Breast epithelium (tissue), 4 donors: ENCODE data around the gene CEP128. TPM values are rescaled to one million over a fixed set of nuclear protein-coding genes. Genes with fewer than 3 reads are reported as not detected.

ENCODE experiments used
- DNase-seq, 2 donors: peaks; one replicate each; pipeline ENCODE4 v3.0.0-alpha.2; 2019; ENCODE audit warnings: low spot score in 2 of 2
- H3K27ac ChIP-seq, 2 donors: fragments of 200-600 bp; sonication (generic) in 1 of 2; one replicate each; pipeline ENCODE4 v1.5.1; 2016 to 2019; ENCODE audit warnings: mild to moderate bottlenecking in 1 of 2
- H3K27me3 ChIP-seq, 2 donors: fragments of 200-600 bp; sonication (generic) in 1 of 2; one replicate each; pipeline versions ENCODE4 v1.5.1 to v1.6.0; 2017 to 2019; ENCODE audit warnings: control low read depth in 1 of 2, mild to moderate bottlenecking in 1 of 2
- H3K36me3 ChIP-seq: fragments of 200-600 bp; one replicate; pipeline ENCODE4 v1.5.1; 2019
- H3K4me1 ChIP-seq, 2 donors: fragments of 200-600 bp; sonication (generic); one replicate each; pipeline ENCODE4 v1.5.1; 2016 to 2019; ENCODE audit warnings: control low read depth in 1 of 2
- H3K4me3 ChIP-seq, 3 donors: fragments of 200-600 bp; sonication (generic); 1 replicate in 2 of 3; 2 replicates in 1 of 3; pipeline ENCODE4 v1.5.1; 2016 to 2019; ENCODE audit warnings: mild to moderate bottlenecking in 3 of 3, moderate library complexity in 2 of 3
- H3K9me3 ChIP-seq, 2 donors: fragments of 200-600 bp; sonication (generic) in 1 of 2; one replicate each; pipeline ENCODE4 v1.5.1; 2016 to 2019; ENCODE audit warnings: control low read depth in 1 of 2
- POLR2A ChIP-seq: fragments of 450-650 bp; IDR thresholded peaks from one replicate; pipeline ENCODE4 v1.6.1; 2016; ENCODE audit warnings: antibody characterized with exemption, mild to moderate bottlenecking, moderate library complexity
- POLR2AphosphoS5 ChIP-seq, 3 donors: sonication (generic); formaldehyde crosslinking; IDR thresholded peaks; one replicate each; pipeline ENCODE4 v1.6.1; 2017; ENCODE audit warnings: antibody characterized with exemption in 3 of 3
- intact Hi-C: fragments of 100-400 bp; cut with DNase I; formaldehyde crosslinking; loops from one replicate; pipeline ENCODE4 v1.15.1; 2023; ENCODE audit warnings: low total_unique reads
- total RNA-seq, 3 donors: library from RNA; depleted of rRNA; stranded (reverse); fragments of >200 nt; gene quantifications; one replicate each; pipeline ENCODE4 v1.1.0, GENCODE V29; 2016
- TF ChIP-seq, protein P1 (sequence below), 3 donors: fragments of 450-650 bp; IDR thresholded peaks; one replicate each; pipeline ENCODE4 v1.5.1; 2016 to 2017; ENCODE audit warnings: antibody characterized with exemption in 3 of 3, mild to moderate bottlenecking in 3 of 3, moderate library complexity in 3 of 3

CEP128 gene
- total RNA-seq, 3 donors from 2014 or later, result 10.2 to 16.1 (median 11.0) TPM

GRCh38 chr14:80906946-80907345 is 34.6 kb downstream of the CEP128 start:
- Histone ChIP-seq H3K4me1 (no peaks in the 10 kb centered on the region), H3K9me3 (no peaks in the 10 kb centered on the region)

GRCh38 chr14:80906336-80906735 is 35.2 kb downstream of the CEP128 start:
- no peak overlapping the region for H3K4me3 ChIP-seq
- DNase-seq, result no peak
- intact Hi-C loops, result no loop called here
- H3K4me1 ChIP-seq, result no peaks in the 10 kb centered on the region
- H3K27me3 ChIP-seq, result no peaks in the 10 kb centered on the region
- TF ChIP-seq POLR2A (no peak), POLR2AphosphoS5 (IDR thresholded peaks at IDR 0.05) (no peak)
- TF ChIP-seq, protein P1, sequence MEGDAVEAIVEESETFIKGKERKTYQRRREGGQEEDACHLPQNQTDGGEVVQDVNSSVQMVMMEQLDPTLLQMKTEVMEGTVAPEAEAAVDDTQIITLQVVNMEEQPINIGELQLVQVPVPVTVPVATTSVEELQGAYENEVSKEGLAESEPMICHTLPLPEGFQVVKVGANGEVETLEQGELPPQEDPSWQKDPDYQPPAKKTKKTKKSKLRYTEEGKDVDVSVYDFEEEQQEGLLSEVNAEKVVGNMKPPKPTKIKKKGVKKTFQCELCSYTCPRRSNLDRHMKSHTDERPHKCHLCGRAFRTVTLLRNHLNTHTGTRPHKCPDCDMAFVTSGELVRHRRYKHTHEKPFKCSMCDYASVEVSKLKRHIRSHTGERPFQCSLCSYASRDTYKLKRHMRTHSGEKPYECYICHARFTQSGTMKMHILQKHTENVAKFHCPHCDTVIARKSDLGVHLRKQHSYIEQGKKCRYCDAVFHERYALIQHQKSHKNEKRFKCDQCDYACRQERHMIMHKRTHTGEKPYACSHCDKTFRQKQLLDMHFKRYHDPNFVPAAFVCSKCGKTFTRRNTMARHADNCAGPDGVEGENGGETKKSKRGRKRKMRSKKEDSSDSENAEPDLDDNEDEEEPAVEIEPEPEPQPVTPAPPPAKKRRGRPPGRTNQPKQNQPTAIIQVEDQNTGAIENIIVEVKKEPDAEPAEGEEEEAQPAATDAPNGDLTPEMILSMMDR (IDR thresholded peaks at IDR 0.05), result no peak
- H3K27ac ChIP-seq, result no peak overlapping the region
- no peaks in the 10 kb centered on the region for H3K36me3 ChIP-seq
- no peaks in the 10 kb centered on the region for H3K9me3 ChIP-seq

More at GRCh38 chr14:80906946-80907345, 34.6 kb downstream of the CEP128 start:
- no peak for DNase-seq
- TF ChIP-seq, protein P1 (IDR thresholded peaks at IDR 0.05), result no peak
- TF ChIP-seq POLR2A, result no peak
- no peak for TF ChIP-seq POLR2AphosphoS5 (IDR thresholded peaks at IDR 0.05)
- intact Hi-C loops, result no loop called here
- Histone ChIP-seq H3K27me3 (no peaks in the 10 kb centered on the region), H3K36me3 (no peaks in the 10 kb centered on the region), H3K27ac (no peak overlapping the region), H3K4me3 (no peak overlapping the region)

DNA sequence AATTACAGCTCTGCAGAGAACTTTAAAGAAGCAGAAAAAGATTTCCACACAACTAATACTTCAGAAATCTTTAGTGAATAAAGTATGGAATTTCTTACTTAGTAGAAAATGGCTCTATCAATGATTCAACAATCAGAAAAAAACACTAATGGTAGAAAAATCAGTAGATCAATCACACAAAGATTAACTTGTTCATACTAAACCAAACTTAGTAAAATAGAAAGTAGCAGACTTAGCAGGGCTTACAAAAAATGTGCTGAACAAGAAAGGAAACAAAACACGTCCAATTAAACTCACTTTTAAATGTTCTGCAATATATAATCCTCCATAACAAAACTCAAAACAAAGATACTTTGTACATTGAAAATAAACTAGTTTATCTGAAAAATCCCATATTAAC is 38.9 kb downstream of the CEP128 start:
- no peaks in the 10 kb centered on the region for H3K4me1 ChIP-seq
- no peak overlapping the region for H3K27ac ChIP-seq
- H3K9me3 ChIP-seq, result no peaks in the 10 kb centered on the region
- no peak overlapping the region for H3K4me3 ChIP-seq
- H3K36me3 ChIP-seq, result no peaks in the 10 kb centered on the region
- H3K27me3 ChIP-seq, result no peaks in the 10 kb centered on the region
- intact Hi-C loops, result no loop called here
- DNase-seq, result no peak
- TF ChIP-seq, protein P1 (IDR thresholded peaks at IDR 0.05), result no peak

DNA sequence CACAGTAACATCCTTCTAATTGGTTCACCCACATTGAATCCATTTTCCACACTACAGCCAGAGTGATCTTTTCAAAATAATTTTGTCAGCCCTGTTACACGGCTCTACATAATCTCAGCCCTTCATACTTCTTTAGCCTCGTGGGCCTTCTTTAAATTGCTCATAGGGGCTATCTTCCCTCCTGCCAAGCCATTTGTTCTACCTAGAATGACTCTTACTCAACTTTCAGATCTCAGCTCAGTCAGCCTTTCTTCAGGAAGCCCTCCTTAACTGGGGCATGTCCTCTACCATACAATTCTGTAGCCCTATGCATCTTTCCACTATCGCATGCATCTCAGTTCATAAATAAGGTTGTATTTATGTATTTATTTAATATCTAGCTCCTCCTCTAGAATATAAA is 39.7 kb downstream of the CEP128 start:
- intact Hi-C loops, result no loop called here
- H3K9me3 ChIP-seq, result no peaks in the 10 kb centered on the region
- no peak overlapping the region for H3K4me3 ChIP-seq
- no peak overlapping the region for H3K27ac ChIP-seq
- DNase-seq, result no peak
- no peaks in the 10 kb centered on the region for H3K36me3 ChIP-seq
- no peak for TF ChIP-seq POLR2AphosphoS5 (IDR thresholded peaks at IDR 0.05)
- no peak for TF ChIP-seq POLR2A
- TF ChIP-seq, protein P1 (IDR thresholded peaks at IDR 0.05), result no peak
- no peaks in the 10 kb centered on the region for H3K27me3 ChIP-seq
- no peaks in the 10 kb centered on the region for H3K4me1 ChIP-seq

- H3K36me3 ChIP-seq, result no peaks in the 10 kb centered on the region
- H3K4me3 ChIP-seq, result no peak overlapping the region
- DNase-seq, result no peak
- intact Hi-C loops, result no loop called here
- no peak for TF ChIP-seq POLR2AphosphoS5 (IDR thresholded peaks at IDR 0.05)
- no peak for TF ChIP-seq POLR2A
- TF ChIP-seq, protein P1 (IDR thresholded peaks at IDR 0.05), result no peak
- no peak overlapping the region for H3K27ac ChIP-seq
- H3K9me3 ChIP-seq, result no peaks in the 10 kb centered on the region
- H3K4me1 ChIP-seq, result no peaks in the 10 kb centered on the region
- no peaks in the 10 kb centered on the region for H3K27me3 ChIP-seq
Observed at GRCh38 chr14:80901260-80901659, 40.3 kb downstream of the CEP128 start.
